ENCODE results near the gene RELB.
"Not testable (repeated sequence)": the region's sequence is repeated elsewhere in the genome, so short reads cannot be mapped to it uniquely, and the experiment has no call there.

RELB gene, protein sequence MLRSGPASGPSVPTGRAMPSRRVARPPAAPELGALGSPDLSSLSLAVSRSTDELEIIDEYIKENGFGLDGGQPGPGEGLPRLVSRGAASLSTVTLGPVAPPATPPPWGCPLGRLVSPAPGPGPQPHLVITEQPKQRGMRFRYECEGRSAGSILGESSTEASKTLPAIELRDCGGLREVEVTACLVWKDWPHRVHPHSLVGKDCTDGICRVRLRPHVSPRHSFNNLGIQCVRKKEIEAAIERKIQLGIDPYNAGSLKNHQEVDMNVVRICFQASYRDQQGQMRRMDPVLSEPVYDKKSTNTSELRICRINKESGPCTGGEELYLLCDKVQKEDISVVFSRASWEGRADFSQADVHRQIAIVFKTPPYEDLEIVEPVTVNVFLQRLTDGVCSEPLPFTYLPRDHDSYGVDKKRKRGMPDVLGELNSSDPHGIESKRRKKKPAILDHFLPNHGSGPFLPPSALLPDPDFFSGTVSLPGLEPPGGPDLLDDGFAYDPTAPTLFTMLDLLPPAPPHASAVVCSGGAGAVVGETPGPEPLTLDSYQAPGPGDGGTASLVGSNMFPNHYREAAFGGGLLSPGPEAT

DNA sequence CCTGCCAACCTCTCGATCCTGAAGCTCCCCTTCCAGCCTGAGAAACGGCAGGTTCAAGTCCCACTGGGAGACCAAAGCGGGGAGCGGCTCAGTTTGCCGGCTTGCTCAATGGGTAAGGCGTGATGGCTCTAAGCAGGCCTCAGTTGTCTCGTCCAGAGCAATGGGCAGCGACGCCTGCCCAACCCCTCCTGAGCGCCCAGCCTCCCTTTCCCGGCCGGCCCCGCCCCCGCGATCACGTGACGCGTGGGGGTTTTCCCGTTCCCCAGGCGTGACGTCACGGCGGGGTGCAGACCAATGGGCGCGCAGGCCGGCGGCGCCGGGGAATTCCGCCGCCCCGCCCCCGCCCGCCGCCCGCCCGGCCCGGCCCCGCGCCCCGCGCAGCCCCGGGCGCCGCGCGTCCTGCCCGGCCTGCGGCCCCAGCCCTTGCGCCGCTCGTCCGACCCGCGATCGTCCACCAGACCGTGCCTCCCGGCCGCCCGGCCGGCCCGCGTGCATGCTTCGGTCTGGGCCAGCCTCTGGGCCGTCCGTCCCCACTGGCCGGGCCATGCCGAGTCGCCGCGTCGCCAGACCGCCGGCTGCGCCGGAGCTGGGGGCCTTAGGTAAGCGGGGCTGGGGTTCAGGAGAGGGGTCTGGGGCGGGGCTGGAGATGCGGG, at the start of gene RELB:
TSS of gene RELB (plus strand) at position 378 of the 653 bp plus-strand sequence. CDS start at position 494, 116 bp downstream.
- DNase-seq (ENCODE audit: low spot score), result peak; percentile 99

DNA sequence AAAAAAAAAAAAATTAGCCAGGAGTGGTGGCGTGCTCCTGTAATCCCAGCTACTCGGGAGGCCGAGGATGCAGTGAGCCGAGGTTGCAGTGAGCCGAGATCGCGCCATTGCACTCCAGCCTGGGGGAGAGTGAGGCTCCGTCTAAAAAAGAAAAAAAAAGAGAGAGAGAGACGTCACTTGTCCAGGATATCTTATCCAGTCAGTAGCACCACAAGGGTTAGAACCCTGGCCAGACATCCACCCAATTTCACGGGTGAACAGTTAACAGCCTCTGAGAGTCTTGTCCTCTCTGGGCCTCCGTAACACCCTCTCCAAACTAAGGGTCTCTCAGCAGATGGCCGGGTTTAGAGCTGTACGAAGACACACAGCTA, 47.0 kb upstream of the RELB start:
- no peak for DNase-seq (ENCODE audit: low spot score)

DNA sequence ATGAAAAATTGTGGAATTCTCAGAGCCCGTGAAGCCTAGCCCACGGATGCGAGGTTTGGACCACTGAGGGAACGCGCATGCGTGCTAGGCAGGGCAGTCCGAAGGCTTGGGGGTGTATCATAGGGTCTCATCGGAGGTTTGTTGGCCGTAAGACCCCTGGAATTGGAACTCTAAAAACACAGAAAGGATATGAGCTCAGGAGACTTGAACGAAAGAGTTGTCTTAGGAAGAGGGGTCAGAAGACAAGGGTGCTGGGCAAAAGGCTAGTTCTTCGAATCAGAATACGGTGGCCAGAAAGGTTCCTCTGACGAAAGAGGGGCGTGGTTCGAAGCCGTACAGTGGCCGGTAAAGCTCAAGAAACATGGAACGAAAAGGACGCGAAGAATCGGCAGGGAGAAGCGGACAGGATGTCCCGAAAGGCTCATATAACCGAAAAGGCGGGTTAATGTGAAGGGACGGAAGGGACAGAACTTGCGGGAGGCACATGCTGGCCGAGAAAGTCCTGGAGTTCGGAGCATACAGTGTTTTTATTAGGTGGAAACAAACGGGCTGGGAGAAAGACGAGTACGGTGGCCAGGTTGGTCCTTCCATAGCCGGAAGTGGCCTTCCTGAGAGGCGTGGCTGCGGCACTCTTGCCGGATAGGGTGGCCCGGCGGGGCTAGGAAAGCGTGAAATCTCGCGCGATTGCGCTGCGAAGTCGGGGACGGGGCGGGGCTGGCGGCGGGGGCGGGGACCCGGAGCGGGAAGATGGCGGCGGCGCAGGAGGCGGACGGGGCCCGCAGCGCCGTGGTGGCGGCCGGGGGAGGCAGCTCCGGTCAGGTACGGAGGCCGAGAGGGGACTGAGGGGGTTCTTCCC, 46.4 kb upstream of the RELB start, which contains the start of gene CLPTM1:
TSS of gene CLPTM1 (plus strand) at position 732 of the 856 bp plus-strand sequence. CDS start at position 748, 16 bp downstream.
- DNase-seq (ENCODE audit: low spot score), result peak; percentile 99

DNA sequence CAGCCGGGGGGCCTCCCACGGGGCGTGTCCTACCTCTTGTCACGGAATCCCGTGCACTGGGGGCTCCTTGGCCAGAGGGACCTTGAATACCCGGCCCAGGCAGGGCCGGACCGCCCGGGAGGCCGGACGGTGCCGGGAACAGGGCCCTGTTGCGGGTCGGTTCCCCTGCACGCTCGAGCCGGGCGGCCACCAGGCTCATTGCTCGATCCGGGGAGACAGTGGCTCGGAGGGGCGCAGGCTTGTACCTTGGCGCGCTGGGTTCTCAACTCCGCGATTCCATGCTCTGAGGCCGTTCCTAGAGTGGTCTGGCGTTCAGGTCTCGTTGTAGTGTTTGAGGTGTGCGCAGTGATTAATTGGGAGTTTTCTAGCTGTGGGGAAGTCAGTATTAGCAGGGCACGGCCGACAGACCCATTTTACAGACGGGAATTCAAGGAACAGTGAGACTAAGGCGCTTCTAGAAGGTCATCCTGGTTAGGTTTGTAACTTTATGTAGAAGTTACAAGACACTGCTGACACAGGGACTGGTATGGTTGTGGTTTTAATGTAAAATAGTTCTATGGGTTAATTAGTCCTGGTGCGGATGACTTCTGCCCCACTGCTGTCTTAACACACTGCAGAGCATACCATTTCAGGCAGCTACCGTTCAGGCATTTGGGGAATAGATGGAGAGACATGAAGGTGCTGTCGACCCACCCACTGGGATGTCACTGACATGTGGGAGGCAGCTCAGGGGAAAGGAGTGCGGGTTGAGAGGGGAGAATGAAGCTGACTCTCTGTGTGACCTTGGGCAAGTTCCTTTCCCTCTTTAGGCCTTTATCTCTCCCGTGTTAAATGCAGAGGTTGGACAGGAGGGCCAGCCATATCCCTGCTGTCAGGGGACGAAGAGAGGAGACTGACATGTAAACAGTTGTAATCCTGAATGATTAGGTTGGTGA, 45.5 kb upstream of the RELB start:
- peak; percentile 25 for DNase-seq (ENCODE audit: low spot score)

DNA sequence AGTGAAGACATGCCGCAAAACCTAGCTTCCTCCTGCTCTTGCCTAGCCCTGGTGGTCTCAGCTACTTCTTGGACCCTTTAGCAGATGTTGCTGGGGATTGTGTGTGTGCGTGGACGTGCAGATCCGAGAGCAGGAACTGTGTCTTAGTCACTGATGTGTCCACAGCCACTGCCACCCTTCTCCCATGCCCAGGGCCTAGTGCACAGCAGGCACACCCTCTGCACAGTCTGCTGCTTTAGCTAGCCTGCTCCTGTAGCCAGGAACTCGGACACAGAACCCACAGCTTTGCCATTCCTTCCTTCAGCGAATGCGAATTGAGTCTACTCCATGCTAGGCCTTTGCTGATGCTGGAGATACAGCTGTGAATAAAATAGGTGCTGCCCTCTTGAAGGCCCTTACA, 43.7 kb upstream of the RELB start:
- no peak for DNase-seq (ENCODE audit: low spot score)

DNA sequence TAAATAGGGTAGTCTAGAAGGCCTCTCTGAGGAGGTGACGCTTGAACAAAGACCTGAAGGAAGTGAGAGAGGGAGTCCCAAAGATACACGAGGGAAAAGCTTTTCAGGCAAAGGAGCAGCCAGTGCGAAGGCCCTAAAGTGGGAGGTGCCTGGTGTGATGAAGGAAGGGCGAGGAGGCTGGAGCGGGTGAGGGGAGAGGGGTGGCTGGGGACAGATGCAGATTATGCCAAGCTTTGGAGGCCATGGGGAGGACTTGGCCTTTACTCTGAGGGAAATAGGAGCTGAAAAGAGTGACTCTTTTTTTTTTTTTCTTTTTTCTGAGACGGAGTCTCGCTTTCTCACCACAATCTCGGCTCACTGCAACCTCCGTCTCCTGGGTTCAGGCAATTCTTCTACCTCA, 43.2 kb upstream of the RELB start:
- DNase-seq (ENCODE audit: low spot score), result no peak

DNA sequence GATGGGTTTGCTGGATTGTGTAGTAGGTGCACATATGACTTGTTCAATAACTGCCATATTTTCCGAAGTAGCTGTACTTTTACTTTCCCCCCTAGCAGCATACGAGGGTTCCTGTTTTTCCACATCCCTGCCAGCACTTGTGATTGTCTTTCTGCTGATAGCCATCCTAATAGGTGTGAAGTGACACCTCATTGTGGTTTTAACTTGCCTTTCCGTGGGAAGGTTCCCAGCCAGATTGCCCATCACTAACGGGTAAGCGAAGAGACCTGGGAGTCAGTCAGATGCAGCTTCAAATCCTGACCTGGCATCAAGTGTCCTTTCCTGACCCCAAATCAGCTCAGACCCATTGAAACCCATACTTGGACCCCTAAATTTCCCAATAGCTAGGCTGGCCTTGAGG, 41.6 kb upstream of the RELB start:
- DNase-seq (ENCODE audit: low spot score), result no peak

DNA sequence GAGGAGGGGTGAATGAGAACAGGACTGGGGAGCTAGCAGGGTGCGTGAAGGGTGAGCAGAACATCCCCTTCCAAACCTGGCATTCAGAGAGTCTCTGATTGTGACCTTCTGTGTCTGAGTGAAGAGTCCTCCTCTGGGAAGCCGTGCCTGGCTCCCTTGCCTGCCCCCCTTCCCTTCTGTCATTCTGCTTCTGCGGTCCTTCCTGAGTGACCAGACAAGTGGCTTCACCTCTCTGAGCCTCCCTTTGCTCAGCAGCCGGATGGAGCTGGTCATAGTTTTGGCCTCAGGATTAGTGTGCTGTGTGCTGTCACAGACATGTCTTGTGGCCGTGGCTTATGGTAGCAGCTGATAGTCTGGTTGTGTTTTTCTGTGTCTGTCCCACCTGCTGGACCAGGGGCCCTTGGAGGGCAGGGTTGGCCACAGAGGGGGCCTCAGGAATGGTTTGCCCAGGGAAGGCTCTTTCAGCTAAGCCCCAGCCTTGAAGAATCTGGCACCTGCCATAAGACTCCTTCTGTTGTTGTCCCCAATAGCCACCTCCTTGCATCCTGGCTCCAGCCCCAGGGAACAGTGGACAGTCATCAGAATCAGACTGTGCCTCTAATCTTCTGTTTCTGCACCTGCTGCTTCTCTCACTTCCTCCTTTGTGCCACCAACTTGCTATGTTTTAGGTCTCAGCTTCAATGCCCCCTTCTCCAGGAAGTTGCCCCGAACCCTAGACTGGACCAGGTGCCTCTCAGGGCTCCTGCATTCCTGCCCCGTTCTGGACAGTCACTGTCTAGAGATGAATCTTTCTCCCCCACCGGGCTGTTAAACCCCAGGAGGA, 40.1 kb upstream of the RELB start:
- no peak for DNase-seq (ENCODE audit: low spot score)

DNA sequence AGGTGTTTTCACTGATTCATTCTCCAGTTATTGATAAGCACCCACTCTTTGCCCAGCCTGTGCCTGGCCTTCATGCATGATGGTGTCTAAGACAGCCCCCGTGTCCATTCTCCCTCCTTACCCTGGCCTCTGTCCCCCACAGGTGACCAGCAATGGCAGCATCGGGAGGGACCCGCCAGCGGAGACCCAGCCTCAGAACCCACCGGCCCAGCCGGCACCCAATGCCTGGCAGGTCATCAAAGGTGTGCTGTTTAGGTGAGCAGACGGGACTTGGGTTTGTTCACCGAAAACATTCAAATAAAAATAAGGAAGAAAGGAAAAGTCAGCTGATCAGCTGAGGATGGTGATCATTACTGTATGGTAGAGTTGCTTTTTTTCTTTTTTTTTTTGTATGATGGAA, 39.4 kb upstream of the RELB start:
- DNase-seq (ENCODE audit: low spot score), result no peak

DNA sequence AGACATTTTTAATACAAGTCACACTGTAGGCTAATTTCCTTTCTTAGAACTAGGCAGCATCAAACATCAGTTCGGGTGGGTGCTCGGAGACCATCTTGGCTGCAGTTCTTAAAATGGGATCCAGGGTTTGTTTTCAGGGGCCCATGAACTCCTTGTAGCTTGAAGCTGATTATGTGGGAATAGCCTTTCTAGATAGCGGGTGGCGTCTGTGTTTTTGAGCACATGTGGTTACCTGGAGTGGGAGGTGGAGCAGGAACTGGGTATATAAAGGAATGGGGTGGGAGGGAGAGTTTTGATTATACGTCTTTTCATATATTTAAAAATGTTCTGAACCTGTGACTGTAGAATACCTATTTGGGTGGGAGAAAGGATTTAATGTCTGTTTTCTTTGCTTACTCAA, 33.1 kb upstream of the RELB start:
- DNase-seq (ENCODE audit: low spot score), result no peak

DNA sequence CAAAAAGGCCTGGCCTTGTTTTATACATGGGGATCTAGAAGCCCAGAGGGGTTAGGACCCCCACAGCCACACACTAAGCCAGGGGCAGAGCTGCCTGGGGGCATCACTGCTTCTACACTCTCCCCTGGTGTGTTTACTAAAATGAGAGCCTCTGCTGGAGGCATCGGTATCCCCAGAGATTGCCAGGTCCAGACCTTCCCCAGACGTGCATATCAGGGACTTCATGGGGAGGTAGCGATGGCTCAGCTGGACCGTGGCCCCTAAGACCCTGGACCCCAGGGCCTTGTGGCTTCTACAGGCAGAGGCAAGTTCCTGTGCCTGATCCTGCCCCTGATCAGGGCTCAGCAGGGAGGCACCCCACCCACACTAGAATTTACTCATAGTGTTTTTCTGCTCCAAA, 32.6 kb upstream of the RELB start:
- no peak for DNase-seq (ENCODE audit: low spot score)

DNA sequence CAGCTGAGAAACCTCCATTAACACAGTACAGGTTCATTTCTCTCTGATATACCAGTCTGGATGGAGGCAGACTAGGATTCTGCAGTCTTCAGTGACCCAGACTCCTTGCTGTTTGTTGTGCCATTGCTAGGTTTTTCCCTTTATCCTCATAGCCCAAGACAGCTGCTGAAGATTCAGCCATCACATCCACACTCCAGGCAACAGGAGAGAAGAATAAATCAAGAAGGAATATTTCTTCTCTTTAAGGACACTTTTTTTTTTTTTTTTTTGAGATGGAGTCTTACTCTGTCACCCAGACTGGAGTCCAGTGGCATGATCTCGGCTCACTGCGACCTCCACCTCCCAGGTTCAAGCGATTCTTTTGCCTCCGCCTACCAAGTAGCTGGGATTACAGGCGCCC, 31.8 kb upstream of the RELB start:
- DNase-seq (ENCODE audit: low spot score), result no peak

DNA sequence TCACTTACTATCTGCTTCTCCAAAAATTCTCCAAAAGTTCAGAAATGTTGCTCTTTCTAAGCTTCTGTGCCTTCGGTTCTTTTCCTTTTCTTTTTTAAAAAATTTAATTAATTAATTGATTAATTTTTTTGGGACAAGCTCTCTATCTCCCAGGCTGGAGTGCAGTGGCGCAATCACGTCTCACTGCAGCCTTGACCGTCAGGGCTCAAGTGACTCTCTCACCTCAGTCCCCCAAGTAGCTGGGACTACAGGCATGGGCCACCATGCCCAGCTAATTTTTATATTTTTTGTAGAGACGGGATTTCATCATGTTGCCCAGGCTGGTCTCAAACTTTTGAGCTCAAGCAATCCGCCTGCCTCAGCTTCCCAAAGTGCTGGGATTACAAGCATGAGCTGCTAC, 29.8 kb upstream of the RELB start:
- not testable (repeated sequence) for DNase-seq (ENCODE audit: low spot score)

DNA sequence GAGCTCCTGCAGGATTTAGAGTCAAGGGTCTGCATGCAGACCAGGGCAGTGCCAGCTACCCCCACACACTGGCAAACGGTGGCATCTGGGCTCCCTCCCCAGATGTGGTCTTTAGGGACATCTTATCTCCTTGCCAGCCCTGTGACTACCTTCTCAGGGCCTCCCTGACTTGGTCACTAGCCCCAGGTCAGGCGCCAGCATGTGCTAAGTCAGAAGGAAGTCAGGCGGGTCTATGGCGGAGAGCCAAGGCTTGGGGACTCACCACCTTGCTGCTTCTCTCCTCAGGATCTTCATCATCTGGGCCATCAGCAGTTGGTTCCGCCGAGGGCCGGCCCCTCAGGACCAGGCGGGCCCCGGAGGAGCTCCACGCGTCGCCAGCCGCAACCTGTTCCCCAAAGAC, 28.5 kb upstream of the RELB start:
- DNase-seq (ENCODE audit: low spot score), result no peak

DNA sequence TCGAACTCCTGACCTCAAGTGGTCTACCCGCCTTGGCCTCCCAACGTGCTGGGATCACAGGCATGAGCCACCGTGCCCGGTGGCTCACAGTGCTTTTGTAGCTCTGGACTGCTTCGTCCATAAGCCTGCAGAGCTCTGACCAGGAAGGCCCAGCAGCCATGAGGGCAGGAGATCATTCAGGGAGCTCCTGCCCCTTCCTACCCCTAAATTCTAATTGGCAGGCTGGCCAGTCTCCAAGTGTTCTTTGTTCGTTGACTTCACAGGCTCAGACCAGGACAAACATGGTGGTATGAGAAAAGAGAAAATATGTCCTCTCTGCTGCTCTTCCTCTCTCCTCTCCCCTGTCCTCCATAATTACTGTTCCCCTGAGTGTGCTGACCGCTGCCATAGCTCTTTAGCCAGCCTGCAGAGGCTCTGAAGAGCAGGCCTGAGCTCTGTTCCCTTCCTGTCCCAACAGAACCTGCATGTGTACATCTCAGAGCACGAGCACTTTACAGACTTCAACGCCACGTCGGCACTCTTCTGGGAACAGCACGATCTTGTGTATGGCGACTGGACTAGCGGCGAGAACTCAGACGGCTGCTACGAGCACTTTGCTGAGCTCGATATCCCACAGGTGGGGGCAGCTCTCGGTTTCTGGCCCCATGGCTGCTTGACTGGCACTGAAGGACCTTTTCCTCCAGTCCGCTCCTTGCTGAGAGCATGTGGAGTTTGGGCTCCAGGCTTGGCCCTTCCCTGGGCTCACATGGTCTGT, 27.1 kb upstream of the RELB start:
- DNase-seq (ENCODE audit: low spot score), result no peak

DNA sequence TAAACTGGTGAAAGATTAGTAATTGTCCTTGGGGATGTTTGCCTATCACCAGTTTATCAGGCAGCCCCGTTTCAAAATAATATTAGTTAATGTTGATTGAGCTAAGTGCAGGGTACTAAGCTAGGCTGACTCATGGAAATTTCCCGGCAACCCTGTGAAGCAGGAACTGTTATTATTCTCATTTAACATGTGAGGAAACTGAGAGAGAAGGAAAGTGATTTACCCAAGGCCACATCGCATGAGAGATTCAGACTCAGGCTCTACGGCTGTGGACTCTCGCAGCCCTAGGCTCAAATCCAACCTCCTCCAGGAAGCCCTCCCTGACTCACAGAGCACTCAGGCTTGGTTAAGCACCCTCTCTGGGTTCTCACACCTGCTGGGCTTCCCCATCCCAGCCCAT, 26.4 kb upstream of the RELB start:
- no peak for DNase-seq (ENCODE audit: low spot score)

DNA sequence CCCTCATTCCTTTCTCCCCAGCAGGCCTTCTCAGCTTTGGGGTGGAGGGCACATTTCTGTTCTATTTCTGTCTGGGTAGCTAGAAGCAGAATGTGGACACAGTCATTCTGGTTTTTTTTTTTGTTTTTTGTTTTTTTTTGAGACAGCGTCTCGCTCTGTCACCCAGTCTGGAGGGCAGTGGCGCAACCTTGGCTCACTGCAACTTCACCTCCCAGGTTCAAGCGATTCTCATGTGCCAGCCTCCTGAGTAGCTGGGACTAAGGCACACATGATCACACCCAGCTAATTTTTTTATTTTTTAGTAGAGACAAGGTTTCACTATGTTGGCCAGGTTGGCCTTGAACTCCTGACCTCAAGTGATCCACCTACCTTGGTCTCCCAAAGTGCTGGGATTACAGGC, 25.8 kb upstream of the RELB start:
- no peak for DNase-seq (ENCODE audit: low spot score)

DNA sequence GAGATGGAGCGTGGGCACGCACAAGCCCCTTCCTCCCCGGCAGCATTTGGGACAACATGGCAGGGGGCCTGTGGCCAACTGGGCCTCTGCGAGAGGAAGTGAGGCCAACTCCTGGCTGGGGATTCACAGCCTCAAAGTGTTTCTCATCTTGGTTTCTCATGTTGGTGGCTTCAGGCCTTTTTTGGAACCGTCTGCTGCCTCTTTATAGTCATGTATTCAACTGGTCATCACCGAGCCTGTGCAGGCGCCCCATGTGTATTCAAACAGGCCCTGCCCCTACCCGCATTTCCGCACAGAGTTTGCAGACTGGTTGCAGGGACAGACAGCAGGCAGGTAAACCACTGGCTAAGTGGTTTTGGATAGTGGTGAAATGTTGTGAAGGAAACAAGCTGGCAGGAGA, 17.3 kb upstream of the RELB start:
- DNase-seq (ENCODE audit: low spot score), result no peak

DNA sequence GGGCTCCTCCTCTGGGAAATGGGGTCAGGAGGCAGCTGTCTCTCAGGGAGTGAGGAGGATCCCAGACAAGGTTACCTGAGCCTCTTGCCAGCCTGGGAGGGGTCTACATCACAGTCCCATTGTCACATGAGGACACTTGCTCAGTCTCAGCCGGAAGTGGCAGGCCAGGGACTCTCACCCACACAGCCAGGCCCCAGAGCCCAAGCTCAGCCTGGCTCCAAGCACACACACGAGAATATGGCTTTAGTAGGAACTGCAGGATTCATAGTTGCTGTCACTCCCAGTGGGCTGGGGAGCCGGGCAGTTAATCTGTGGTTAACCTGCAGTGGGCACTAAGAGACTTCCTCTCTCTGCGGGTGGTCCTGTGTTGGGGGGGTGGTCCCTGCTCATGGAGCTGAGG, 15.8 kb upstream of the RELB start:
- no peak for DNase-seq (ENCODE audit: low spot score)

DNA sequence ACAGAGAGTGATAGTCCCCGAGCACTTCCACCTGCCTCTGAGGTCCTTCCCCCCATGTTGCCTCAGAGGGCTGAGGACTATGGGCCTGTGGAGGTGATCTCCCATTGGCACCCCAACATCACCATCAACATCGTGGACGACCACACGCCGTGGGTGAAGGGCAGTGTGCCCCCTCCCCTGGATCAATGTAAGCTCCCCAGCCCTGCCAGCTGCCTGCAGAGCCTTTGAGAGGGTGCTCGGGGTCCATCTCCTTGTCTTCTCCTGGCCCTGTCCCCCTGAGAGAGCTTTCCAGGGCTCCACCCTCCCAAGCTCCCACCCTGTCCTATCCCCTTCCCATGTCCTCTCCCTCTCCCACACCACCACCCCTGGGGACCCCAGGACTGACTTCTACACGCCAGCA, 14.9 kb upstream of the RELB start:
- no peak for DNase-seq (ENCODE audit: low spot score)
